Kidney (tissue), 14 donors: Measurements from ENCODE around the gene FGD6. TPM values are rescaled to one million over a fixed set of nuclear protein-coding genes. Genes with fewer than 3 reads are reported as not detected.

Experiments used
- DNase-seq, 5 donors: peaks; one replicate each; pipeline ENCODE4 v3.0.0-alpha.2; 2013 to 2020
- FAIRE-seq: peaks from 2 replicates; lab custom pipeline; 2012; peaks lifted over from hg19 to GRCh38; lab: Jason Lieb, UNC
- H3K27ac ChIP-seq, 2 donors: one replicate each; pipeline ENCODE4 v1.7.0; 2013; ENCODE audit warnings: low read depth in 2 of 2, low read length in 2 of 2, inconsistent platforms in 1 of 2
- H3K27me3 ChIP-seq: one replicate; pipeline ENCODE4 v1.7.1; 2013; ENCODE audit warnings: low read length, inconsistent platforms; ENCODE audit not compliant: control insufficient read depth, insufficient read depth
- H3K36me3 ChIP-seq, 3 donors: one replicate each; pipeline versions ENCODE4 v1.7.0 to v1.7.1; 2013; ENCODE audit warnings: low read length in 3 of 3, control low read depth in 1 of 3, inconsistent platforms in 1 of 3; ENCODE audit not compliant: insufficient read depth in 3 of 3, control insufficient read depth in 2 of 3
- H3K4me1 ChIP-seq, 3 donors: one replicate each; pipeline versions ENCODE4 v1.7.0 to v1.7.1; 2013; ENCODE audit warnings: low read length in 3 of 3, inconsistent platforms in 1 of 3, low read depth in 1 of 3; ENCODE audit not compliant: control insufficient read depth in 2 of 3, insufficient read depth in 2 of 3
- H3K4me3 ChIP-seq, 3 donors: one replicate each; pipeline versions ENCODE4 v1.7.0 to v1.8.1; 2013; ENCODE audit warnings: low read length in 3 of 3, control low read depth in 1 of 3, inconsistent platforms in 1 of 3
- H3K9ac ChIP-seq, 3 donors: one replicate each; pipeline versions ENCODE4 v1.7.0 to v1.7.1; 2013; ENCODE audit warnings: low read length in 3 of 3, control low read depth in 1 of 3, inconsistent platforms in 1 of 3
- H3K9me3 ChIP-seq, 3 donors: one replicate each; pipeline versions ENCODE4 v1.7.0 to v1.7.1; 2013; ENCODE audit warnings: low read length in 3 of 3, control low read depth in 1 of 3, inconsistent platforms in 1 of 3; ENCODE audit not compliant: control insufficient read depth in 2 of 3, insufficient read depth in 1 of 3
- CTCF ChIP-seq: IDR thresholded peaks from 3 replicates; pipeline ENCODE4 v1.5.1; 2012; ENCODE audit warnings: mild to moderate bottlenecking, moderate library complexity, borderline replicate concordance; ENCODE audit not compliant: insufficient read depth; ENCODE audit errors: extremely low read depth
- intact Hi-C: fragments of 100-400 bp; cut with DNase I; formaldehyde crosslinking; loops from one replicate; pipeline ENCODE4 v1.11.1; 2022
- polyA plus RNA-seq: library from polyadenylated mRNA; stranded (reverse); fragments of 350-450 nt; fragmentation: Illumina TruSeq; extraction: RNeasy Lipid Tissue Mini Kit (QIAGEN cat#74804); gene quantifications from one replicate; pipeline ENCODE4 v1.2.3, GENCODE V29; 2014; ENCODE audit warnings: low read depth, low replicate concordance; ENCODE audit not compliant: insufficient read depth
- total RNA-seq: library from RNA; stranded (reverse); fragmentation: NEBNext Ultra II Directional; extraction: Animal tissue kit (Norgen Biotek cat#: 25700); gene quantifications from one replicate; pipeline ENCODE4 v1.2.1, GENCODE V29; 2021
- donor health status: control.
- donor health status: control.
- donor health status: control.
- donor health status: control.
- donor health status: control.
- donor health status: DM: yes; HTN: yes; CAD: no.
- donor health status: Normal renal cell carcinoma (clear cell type).

Gene FGD6
- total and polyA plus RNA-seq, 2 donors from 2014 or later, result 1.2 to 19.8 TPM

GRCh38 chr12:95207407-95207806, 9.9 kb downstream of the FGD6 start:
- Histone ChIP-seq H3K27ac (no peak overlapping the region), H3K27me3 (no peaks in the 10 kb centered on the region), H3K4me3 (no peak overlapping the region), H3K9me3 (no peaks in the 10 kb centered on the region), H3K36me3 (no peaks in the 10 kb centered on the region), H3K4me1 (peaks cover 0 to 13% (median 12%) of the 10 kb centered on the region in 3 donors), H3K9ac (no peak overlapping the region)
- intact Hi-C loops, result no loop called here
- FAIRE-seq (no peak), DNase-seq (no peak)
- no peak for TF ChIP-seq CTCF

GRCh38 chr12:95206916-95207315, 10.4 kb downstream of the FGD6 start:
- no peaks in the 10 kb centered on the region for H3K36me3 ChIP-seq
- no peaks in the 10 kb centered on the region for H3K9me3 ChIP-seq
- H3K27ac ChIP-seq, result no peak overlapping the region
- no peak for TF ChIP-seq CTCF
- H3K4me1 ChIP-seq, result peaks cover 0 to 13% (median 12%) of the 10 kb centered on the region in 3 donors
- no peaks in the 10 kb centered on the region for H3K27me3 ChIP-seq
- H3K4me3 ChIP-seq, result no peak overlapping the region
- DNase-seq, result no peak
- no peak overlapping the region for H3K9ac ChIP-seq
- no peak for FAIRE-seq
- intact Hi-C loops, result no loop called here

- H3K36me3 ChIP-seq, result no peaks in the 10 kb centered on the region
- no peak overlapping the region for H3K9ac ChIP-seq
- no peak overlapping the region for H3K4me3 ChIP-seq
- intact Hi-C loops, result no loop called here
- H3K9me3 ChIP-seq, result no peaks in the 10 kb centered on the region
- FAIRE-seq, result no peak
- no peak for TF ChIP-seq CTCF
- DNase-seq, result no peak
- no peaks in the 10 kb centered on the region for H3K27me3 ChIP-seq
- peak overlapping the region; percentile 69 to 71 for H3K27ac ChIP-seq
- peaks cover 0 to 17% (median 15%) of the 10 kb centered on the region in 3 donors for H3K4me1 ChIP-seq
These were observed 11.6 kb downstream of the FGD6 start for GRCh38 chr12:95205685-95206084.

- Histone ChIP-seq H3K9me3 (no peaks in the 10 kb centered on the region), H3K36me3 (no peaks in the 10 kb centered on the region), H3K9ac (no peak overlapping the region), H3K4me3 (no peak overlapping the region), H3K27me3 (no peaks in the 10 kb centered on the region), H3K4me1 (peaks cover 0 to 22% (median 15%) of the 10 kb centered on the region in 3 donors), H3K27ac (peak overlapping the region; percentile 13 to 69)
- TF ChIP-seq CTCF, result no peak
- intact Hi-C loops, result no loop called here
- DNase-seq, result no peak
- no peak for FAIRE-seq
These were observed 12.1 kb downstream of the FGD6 start for GRCh38 chr12:95205016-95205624.
